Measurements from ENCODE around the gene SYTL1. TPM values are rescaled to one million over a fixed set of nuclear protein-coding genes. Genes with fewer than 3 reads are reported as not detected.
"Not testable (repeated sequence)": the region's sequence is repeated elsewhere in the genome, so short reads cannot be mapped to it uniquely, and the experiment has no call there.

The SYTL1 gene
- polyA plus RNA-seq, 2 donors: 136 to 302 TPM

- no peaks in the 10 kb centered on the region for H3K36me3 ChIP-seq (ENCODE audit: control insufficient read depth in 2 of 2, insufficient read depth in 2 of 2, low read length in 1 of 2)
- H3K27ac ChIP-seq (ENCODE audit: low read depth in 2 of 2, low read length in 1 of 2): peak overlapping the region; percentile 76 to 97
- no peaks in the 10 kb centered on the region for H3K27me3 ChIP-seq (ENCODE audit: control insufficient read depth in 1 of 2, insufficient read depth in 2 of 2, low read length in 2 of 2)
- peaks cover 4 to 27% of the 10 kb centered on the region in 2 donors for H3K4me1 ChIP-seq (ENCODE audit: control insufficient read depth in 2 of 2, insufficient read depth in 2 of 2, low read length in 1 of 2)
- no peak overlapping the region for H3K4me3 ChIP-seq (ENCODE audit: low read depth in 1 of 2, low read length in 2 of 2)
- WGBS, 2 donors: 46 to 54% methylated on average over 11 of the region's 11 CpGs
- H3K9me3 ChIP-seq (ENCODE audit: control insufficient read depth in 2 of 2, insufficient read depth in 1 of 2, low read depth in 1 of 2, low read length in 1 of 2): no peaks in the 10 kb centered on the region
Observed at GRCh38 chr1:27379564-27380122, 37.8 kb downstream of the SYTL1 start.

GRCh38 chr1:27380224-27380623 is 38.4 kb downstream of the SYTL1 start:
- no peak overlapping the region for H3K4me3 ChIP-seq (ENCODE audit: low read depth in 1 of 2, low read length in 2 of 2)
- no peaks in the 10 kb centered on the region for H3K9me3 ChIP-seq (ENCODE audit: control insufficient read depth in 2 of 2, insufficient read depth in 1 of 2, low read depth in 1 of 2, low read length in 1 of 2)
- 58 to 75% methylated on average over 4 of the region's 4 CpGs for WGBS, 2 donors
- no peaks in the 10 kb centered on the region for H3K27me3 ChIP-seq (ENCODE audit: control insufficient read depth in 1 of 2, insufficient read depth in 2 of 2, low read length in 2 of 2)
- peaks cover 4 to 27% of the 10 kb centered on the region in 2 donors for H3K4me1 ChIP-seq (ENCODE audit: control insufficient read depth in 2 of 2, insufficient read depth in 2 of 2, low read length in 1 of 2)
- H3K27ac ChIP-seq (ENCODE audit: low read depth in 2 of 2, low read length in 1 of 2): peak overlapping the region; percentile 76 to 97
- H3K36me3 ChIP-seq (ENCODE audit: control insufficient read depth in 2 of 2, insufficient read depth in 2 of 2, low read length in 1 of 2): no peaks in the 10 kb centered on the region

- peak overlapping the region; percentile 76 to 97 for H3K27ac ChIP-seq (ENCODE audit: low read depth in 2 of 2, low read length in 1 of 2)
- peaks cover 4 to 27% of the 10 kb centered on the region in 2 donors for H3K4me1 ChIP-seq (ENCODE audit: control insufficient read depth in 2 of 2, insufficient read depth in 2 of 2, low read length in 1 of 2)
- peak overlapping the region in 1 of 2 donors; percentile 54 for H3K4me3 ChIP-seq (ENCODE audit: low read depth in 1 of 2, low read length in 2 of 2)
- no peaks in the 10 kb centered on the region for H3K36me3 ChIP-seq (ENCODE audit: control insufficient read depth in 2 of 2, insufficient read depth in 2 of 2, low read length in 1 of 2)
- H3K9me3 ChIP-seq (ENCODE audit: control insufficient read depth in 2 of 2, insufficient read depth in 1 of 2, low read depth in 1 of 2, low read length in 1 of 2): no peaks in the 10 kb centered on the region
- WGBS, 2 donors: 55 to 58% methylated on average over 12 of the region's 12 CpGs
- H3K27me3 ChIP-seq (ENCODE audit: control insufficient read depth in 1 of 2, insufficient read depth in 2 of 2, low read length in 2 of 2): no peaks in the 10 kb centered on the region
Observed at GRCh38 chr1:27380766-27381733, 39.2 kb downstream of the SYTL1 start.

- WGBS, 2 donors: 57 to 63% methylated on average over 14 to 18 of the region's 18 CpGs
- Histone ChIP-seq H3K36me3 (ENCODE audit: control insufficient read depth in 2 of 2, insufficient read depth in 2 of 2, low read length in 1 of 2) (no peaks in the 10 kb centered on the region), H3K27me3 (ENCODE audit: control insufficient read depth in 1 of 2, insufficient read depth in 2 of 2, low read length in 2 of 2) (no peaks in the 10 kb centered on the region), H3K4me1 (ENCODE audit: control insufficient read depth in 2 of 2, insufficient read depth in 2 of 2, low read length in 1 of 2) (peaks cover 4 to 27% of the 10 kb centered on the region in 2 donors), H3K9me3 (ENCODE audit: control insufficient read depth in 2 of 2, insufficient read depth in 1 of 2, low read depth in 1 of 2, low read length in 1 of 2) (no peaks in the 10 kb centered on the region), H3K4me3 (ENCODE audit: low read depth in 1 of 2, low read length in 2 of 2) (peak overlapping the region; percentile 46 to 54), H3K27ac (ENCODE audit: low read depth in 2 of 2, low read length in 1 of 2) (peak overlapping the region; percentile 1 to 97)
Observed at GRCh38 chr1:27381969-27382762, 40.3 kb downstream of the SYTL1 start.

- no peaks in the 10 kb centered on the region for H3K36me3 ChIP-seq (ENCODE audit: control insufficient read depth in 2 of 2, insufficient read depth in 2 of 2, low read length in 1 of 2)
- H3K27me3 ChIP-seq (ENCODE audit: control insufficient read depth in 1 of 2, insufficient read depth in 2 of 2, low read length in 2 of 2): no peaks in the 10 kb centered on the region
- WGBS, 2 donors: 12 to 16% methylated on average over 43 of the region's 43 CpGs
- H3K4me1 ChIP-seq (ENCODE audit: control insufficient read depth in 2 of 2, insufficient read depth in 2 of 2, low read length in 1 of 2): peaks cover 4 to 27% of the 10 kb centered on the region in 2 donors
- peak within 1 kb of the TSS; percentile 17 to 97 for H3K27ac ChIP-seq (ENCODE audit: low read depth in 2 of 2, low read length in 1 of 2)
- no peaks in the 10 kb centered on the region for H3K9me3 ChIP-seq (ENCODE audit: control insufficient read depth in 2 of 2, insufficient read depth in 1 of 2, low read depth in 1 of 2, low read length in 1 of 2)
- H3K4me3 ChIP-seq (ENCODE audit: low read depth in 1 of 2, low read length in 2 of 2): peak within 1 kb of the TSS; percentile 46 to 54
Observed at GRCh38 chr1:27383039-27383605, 41.3 kb downstream of the SYTL1 start, which contains the start of gene CD164L2. CD164L2 (minus strand) TSS chr1:27383333; CDS start chr1:27383239, 94 bp downstream.

GRCh38 chr1:27383661-27384060 is 41.8 kb downstream of the SYTL1 start:
- Histone ChIP-seq H3K4me1 (ENCODE audit: control insufficient read depth in 2 of 2, insufficient read depth in 2 of 2, low read length in 1 of 2) (peaks cover 4 to 27% of the 10 kb centered on the region in 2 donors), H3K36me3 (ENCODE audit: control insufficient read depth in 2 of 2, insufficient read depth in 2 of 2, low read length in 1 of 2) (no peaks in the 10 kb centered on the region), H3K27ac (ENCODE audit: low read depth in 2 of 2, low read length in 1 of 2) (no peak overlapping the region), H3K9me3 (ENCODE audit: control insufficient read depth in 2 of 2, insufficient read depth in 1 of 2, low read depth in 1 of 2, low read length in 1 of 2) (no peaks in the 10 kb centered on the region), H3K4me3 (ENCODE audit: low read depth in 1 of 2, low read length in 2 of 2) (no peak overlapping the region), H3K27me3 (ENCODE audit: control insufficient read depth in 1 of 2, insufficient read depth in 2 of 2, low read length in 2 of 2) (no peaks in the 10 kb centered on the region)
- WGBS, 2 donors: 84 to 88% methylated on average over 13 of the region's 13 CpGs

- not testable (repeated sequence) for H3K27me3 ChIP-seq (ENCODE audit: control insufficient read depth in 1 of 2, insufficient read depth in 2 of 2, low read length in 2 of 2)
Observed at GRCh38 chr1:27384797-27385196, 43.0 kb downstream of the SYTL1 start.

GRCh38 chr1:27388337-27389005 is 46.6 kb downstream of the SYTL1 start:
- no peak overlapping the region for H3K4me3 ChIP-seq (ENCODE audit: low read depth in 1 of 2, low read length in 2 of 2)
- no peaks in the 10 kb centered on the region for H3K9me3 ChIP-seq (ENCODE audit: control insufficient read depth in 2 of 2, insufficient read depth in 1 of 2, low read depth in 1 of 2, low read length in 1 of 2)
- H3K27ac ChIP-seq (ENCODE audit: low read depth in 2 of 2, low read length in 1 of 2): no peak overlapping the region
- WGBS, 2 donors: 41 to 43% methylated on average over 5 of the region's 5 CpGs
- H3K36me3 ChIP-seq (ENCODE audit: control insufficient read depth in 2 of 2, insufficient read depth in 2 of 2, low read length in 1 of 2): no peaks in the 10 kb centered on the region
- no peaks in the 10 kb centered on the region for H3K27me3 ChIP-seq (ENCODE audit: control insufficient read depth in 1 of 2, insufficient read depth in 2 of 2, low read length in 2 of 2)
- H3K4me1 ChIP-seq (ENCODE audit: control insufficient read depth in 2 of 2, insufficient read depth in 2 of 2, low read length in 1 of 2): peaks cover 2 to 7% of the 10 kb centered on the region in 2 donors

More at GRCh38 chr1:27384797-27385196, 43.0 kb downstream of the SYTL1 start:
- WGBS, 2 donors: 87 to 95% methylated on average over 3 of the region's 3 CpGs
- H3K9me3 ChIP-seq (ENCODE audit: control insufficient read depth in 2 of 2, insufficient read depth in 1 of 2, low read depth in 1 of 2, low read length in 1 of 2); H3K36me3 ChIP-seq (ENCODE audit: control insufficient read depth in 2 of 2, insufficient read depth in 2 of 2, low read length in 1 of 2); H3K4me3 ChIP-seq (ENCODE audit: low read depth in 1 of 2, low read length in 2 of 2); H3K27ac ChIP-seq (ENCODE audit: low read depth in 2 of 2, low read length in 1 of 2): not testable (repeated sequence)
- H3K4me1 ChIP-seq (ENCODE audit: control insufficient read depth in 2 of 2, insufficient read depth in 2 of 2, low read length in 1 of 2): peaks cover 0 to 18% of the 10 kb centered on the region in 2 donors
